ENCODE data around the gene HOXD13. TPM values are rescaled to one million over a fixed set of nuclear protein-coding genes. Genes with fewer than 3 reads are reported as not detected.

Gene HOXD13
- total RNA-seq, 1 experiment from 2014 or later = not detected

GRCh38 chr2:176085861-176086771 is 6.4 kb upstream of the HOXD13 start:
- Histone ChIP-seq H3K36me3 (ENCODE audit: control insufficient read depth, insufficient read depth, low read length) (no peaks in the 10 kb centered on the region), H3K4me3 (ENCODE audit: low read depth, low read length) (no peak overlapping the region), H3K27me3 (replicated peaks; ENCODE audit: control insufficient read depth, insufficient read depth, low read length) (peaks cover 16% of the 10 kb centered on the region), H3K4me1 (peaks cover 15% of the 10 kb centered on the region; the same call in 1 of the 2 replicates), H3K9me3 (peaks cover 8% of the 10 kb centered on the region)
- peak in 1 of 2 experiments; percentile 52 for DNase-seq
- TF ChIP-seq CTCF (IDR thresholded peaks at IDR 0.05; ENCODE audit: insufficient read depth in 1 of 2, low read depth in 1 of 2, low read length in 1 of 2, severe bottlenecking in 1 of 2, unreplicated experiment in 1 of 2) = peak; percentile 42 to 50
- Mint-ChIP-seq H3K4me3 (ENCODE audit: unreplicated experiment) (peak overlapping the region; percentile 64), H3K9me3 (ENCODE audit: unreplicated experiment) (no peaks in the 10 kb centered on the region), H3K4me1 (ENCODE audit: low read depth, unreplicated experiment) (peaks cover 12% of the 10 kb centered on the region), H3K27me3 (ENCODE audit: insufficient read depth, unreplicated experiment) (peaks cover 55% of the 10 kb centered on the region), H3K36me3 (ENCODE audit: insufficient read depth, unreplicated experiment) (peaks cover 5% of the 10 kb centered on the region), H3K27ac (ENCODE audit: unreplicated experiment) (no peak overlapping the region)
- CTCF ChIA-PET = interaction anchor here (0.8 to 1.2 kb wide), 2 partner anchors 396 to 776 kb away, joined by 3 to 6 read pairs; no protein-coding TSS in a partner anchor
- intact Hi-C loops (cut with micrococcal nuclease; ENCODE audit: unreplicated experiment) = loop anchor here (2.0 to 10.0 kb wide), 3 partner anchors 121 to 671 kb away; no protein-coding TSS in a partner anchor
- POLR2A ChIA-PET = no interaction called here
- no TSS peak for BruUV-seq (replicated peaks)

- H3K27ac Mint-ChIP-seq (ENCODE audit: unreplicated experiment) = no peak overlapping the region
- H3K27me3 Mint-ChIP-seq (ENCODE audit: insufficient read depth, unreplicated experiment) = peaks cover 58% of the 10 kb centered on the region
- H3K4me1 Mint-ChIP-seq (ENCODE audit: low read depth, unreplicated experiment) = peaks cover 12% of the 10 kb centered on the region
- BruUV-seq (replicated peaks) = no TSS peak
- H3K36me3 Mint-ChIP-seq (ENCODE audit: insufficient read depth, unreplicated experiment) = peaks cover 5% of the 10 kb centered on the region
- ChIA-PET POLR2A (no interaction called here), CTCF (interaction anchor here (1.3 kb wide), 1 partner anchor 10 kb away, joined by 4 read pairs; no protein-coding TSS in a partner anchor)
- peaks cover 18% of the 10 kb centered on the region for H3K27me3 ChIP-seq (replicated peaks; ENCODE audit: control insufficient read depth, insufficient read depth, low read length)
- peak overlapping the region; percentile 43 for H3K4me3 ChIP-seq (ENCODE audit: low read depth, low read length)
- H3K4me1 ChIP-seq = peaks cover 15% of the 10 kb centered on the region; the same call in 1 of the 2 replicates
- no peaks in the 10 kb centered on the region for H3K9me3 Mint-ChIP-seq (ENCODE audit: unreplicated experiment)
- no peak for TF ChIP-seq CTCF (IDR thresholded peaks at IDR 0.05; ENCODE audit: insufficient read depth in 1 of 2, low read depth in 1 of 2, low read length in 1 of 2, severe bottlenecking in 1 of 2, unreplicated experiment in 1 of 2)
- no peaks in the 10 kb centered on the region for H3K36me3 ChIP-seq (ENCODE audit: control insufficient read depth, insufficient read depth, low read length)
- intact Hi-C loops (cut with micrococcal nuclease; ENCODE audit: unreplicated experiment) = loop anchor here (1.0 to 10.0 kb wide), 4 partner anchors 203 to 721 kb away; no protein-coding TSS in a partner anchor
- no peaks in the 10 kb centered on the region for H3K9me3 ChIP-seq
- no peak for DNase-seq
- H3K4me3 Mint-ChIP-seq (ENCODE audit: unreplicated experiment) = peak overlapping the region; percentile 71
These were observed 5.0 kb upstream of the HOXD13 start for GRCh38 chr2:176087330-176088047.
